ENCODE results near the gene WIPF3.

DNA sequence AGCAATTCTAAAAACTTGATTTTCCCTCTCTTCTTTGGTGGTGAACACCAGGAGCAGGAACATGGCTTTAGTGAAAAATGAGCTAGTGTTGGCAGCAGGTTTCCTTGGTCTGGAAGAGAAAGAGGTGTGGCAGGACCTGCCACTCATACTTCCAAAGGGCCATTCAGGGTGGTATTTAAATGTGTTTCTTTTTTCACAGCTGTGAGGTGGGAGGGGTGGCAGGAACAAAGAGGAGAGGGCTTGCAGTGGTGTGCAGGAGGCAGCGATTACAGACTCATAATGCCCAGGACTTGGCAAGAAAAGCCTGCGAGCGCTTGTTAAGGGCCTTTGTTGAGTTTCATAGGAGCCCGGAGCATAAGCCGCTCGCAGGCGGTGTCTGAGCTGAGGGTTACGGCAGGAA, 36.8 kb downstream of the WIPF3 start:
- TF ChIP-seq, protein P1, sequence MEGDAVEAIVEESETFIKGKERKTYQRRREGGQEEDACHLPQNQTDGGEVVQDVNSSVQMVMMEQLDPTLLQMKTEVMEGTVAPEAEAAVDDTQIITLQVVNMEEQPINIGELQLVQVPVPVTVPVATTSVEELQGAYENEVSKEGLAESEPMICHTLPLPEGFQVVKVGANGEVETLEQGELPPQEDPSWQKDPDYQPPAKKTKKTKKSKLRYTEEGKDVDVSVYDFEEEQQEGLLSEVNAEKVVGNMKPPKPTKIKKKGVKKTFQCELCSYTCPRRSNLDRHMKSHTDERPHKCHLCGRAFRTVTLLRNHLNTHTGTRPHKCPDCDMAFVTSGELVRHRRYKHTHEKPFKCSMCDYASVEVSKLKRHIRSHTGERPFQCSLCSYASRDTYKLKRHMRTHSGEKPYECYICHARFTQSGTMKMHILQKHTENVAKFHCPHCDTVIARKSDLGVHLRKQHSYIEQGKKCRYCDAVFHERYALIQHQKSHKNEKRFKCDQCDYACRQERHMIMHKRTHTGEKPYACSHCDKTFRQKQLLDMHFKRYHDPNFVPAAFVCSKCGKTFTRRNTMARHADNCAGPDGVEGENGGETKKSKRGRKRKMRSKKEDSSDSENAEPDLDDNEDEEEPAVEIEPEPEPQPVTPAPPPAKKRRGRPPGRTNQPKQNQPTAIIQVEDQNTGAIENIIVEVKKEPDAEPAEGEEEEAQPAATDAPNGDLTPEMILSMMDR (IDR thresholded peaks at IDR 0.05), result no peak
- TF ChIP-seq POLR2A (IDR thresholded peaks at IDR 0.05), result no peak

Data from right lobe of liver (tissue), 4 donors.